ENCODE results near the gene OR2D2.

OR2D2 gene

GRCh38 chr11:6892400-6892799 lies at the start of gene OR2D2:
TSS of gene OR2D2 (minus strand) at chr11:6892500. CDS start at chr11:6892500, 0 bp downstream.
- no peaks in the 10 kb centered on the region for H4K20me1 ChIP-seq
- no peak within 1 kb of the TSS for H3K4me3 ChIP-seq
- no peak within 1 kb of the TSS for H3K9ac ChIP-seq
- H3K9me3 ChIP-seq (replicated peaks in 1 of 11), result peaks cover 0 to 13% (median 6%) of the 10 kb centered on the region in 11 experiments; a peak in 13 of 22 replicates
- no peak for TF ChIP-seq Cebpa-rat (IDR thresholded peaks at IDR 0.05)
- no peaks in the 10 kb centered on the region for H3K27me3 ChIP-seq
- no peak within 1 kb of the TSS for H3K27ac ChIP-seq
- H3K4me2 ChIP-seq, result no peak within 1 kb of the TSS
- no peaks in the 10 kb centered on the region for H3K4me1 ChIP-seq
- no peaks in the 10 kb centered on the region for H3K36me3 ChIP-seq

GRCh38 chr11:6941970-6942369 lies 49.7 kb upstream of the OR2D2 start:
- H3K9me3 ChIP-seq (replicated peaks in 1 of 11), result no peaks in the 10 kb centered on the region
- H3K4me3 ChIP-seq, result no peak overlapping the region
- no peaks in the 10 kb centered on the region for H3K36me3 ChIP-seq
- H3K4me1 ChIP-seq, result no peaks in the 10 kb centered on the region
- TF ChIP-seq Cebpa-rat (IDR thresholded peaks at IDR 0.05), result no peak
- no peak overlapping the region for H3K9ac ChIP-seq
- no peak overlapping the region for H3K27ac ChIP-seq
- H4K20me1 ChIP-seq, result no peaks in the 10 kb centered on the region
- H3K4me2 ChIP-seq, result no peak overlapping the region
- H3K27me3 ChIP-seq, result no peaks in the 10 kb centered on the region

- H3K4me1 ChIP-seq, result no peaks in the 10 kb centered on the region
- no peak overlapping the region for H3K4me3 ChIP-seq
- no peak for TF ChIP-seq Cebpa-rat (IDR thresholded peaks at IDR 0.05)
- no peak overlapping the region for H3K9ac ChIP-seq
- H3K9me3 ChIP-seq (replicated peaks in 1 of 11), result no peaks in the 10 kb centered on the region; a peak in 1 of 22 replicates
- no peak overlapping the region for H3K4me2 ChIP-seq
- no peaks in the 10 kb centered on the region for H4K20me1 ChIP-seq
- H3K27ac ChIP-seq, result no peak overlapping the region
- H3K36me3 ChIP-seq, result no peaks in the 10 kb centered on the region
- H3K27me3 ChIP-seq, result no peaks in the 10 kb centered on the region
These were observed 39.8 kb upstream of the OR2D2 start for GRCh38 chr11:6932145-6932544.

- Histone ChIP-seq H3K36me3 (no peaks in the 10 kb centered on the region), H3K4me3 (no peak overlapping the region), H3K9ac (no peak overlapping the region)
These were observed 38.9 kb upstream of the OR2D2 start for GRCh38 chr11:6931146-6931713.

DNA sequence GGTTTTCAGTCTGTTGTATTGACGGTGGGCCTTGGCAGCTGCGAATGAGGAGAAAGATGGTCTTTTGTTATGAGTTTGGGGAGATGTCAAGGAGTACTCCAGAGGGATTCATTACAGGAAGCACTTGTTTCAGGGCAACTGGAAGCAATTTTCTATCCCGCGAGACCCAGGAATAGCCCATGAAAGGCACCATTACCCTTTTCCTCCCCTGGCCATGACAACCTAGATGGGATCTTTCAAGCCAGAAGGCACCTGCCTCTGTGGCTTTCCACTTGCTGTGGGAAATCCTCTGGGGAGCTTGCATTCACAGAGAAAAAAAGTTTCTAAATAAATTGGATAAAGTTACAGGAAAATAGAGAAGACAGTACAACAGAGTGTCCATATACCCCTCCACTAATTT lies 36.6 kb upstream of the OR2D2 start:
- Histone ChIP-seq H3K9ac (no peak overlapping the region), H3K27me3 (no peaks in the 10 kb centered on the region), H3K27ac (no peak overlapping the region), H3K4me3 (no peak overlapping the region), H3K4me2 (no peak overlapping the region), H3K36me3 (no peaks in the 10 kb centered on the region), H4K20me1 (no peaks in the 10 kb centered on the region), H3K9me3 (replicated peaks in 1 of 11) (peaks cover 0 to 9% (median 7%) of the 10 kb centered on the region in 11 experiments; a peak in 12 of 22 replicates), H3K4me1 (no peaks in the 10 kb centered on the region)
- no peak for TF ChIP-seq Cebpa-rat (IDR thresholded peaks at IDR 0.05)

More at GRCh38 chr11:6931146-6931713, 38.9 kb upstream of the OR2D2 start:
- H3K27me3 ChIP-seq, result no peaks in the 10 kb centered on the region
- H3K4me2 ChIP-seq, result no peak overlapping the region
- no peaks in the 10 kb centered on the region for H3K4me1 ChIP-seq
- H3K9me3 ChIP-seq (replicated peaks in 1 of 11), result peaks cover 0 to 7% (median 6%) of the 10 kb centered on the region in 11 experiments; a peak in 12 of 22 replicates
- no peaks in the 10 kb centered on the region for H4K20me1 ChIP-seq
- no peak overlapping the region for H3K27ac ChIP-seq
- peak in 4 of 11 experiments; percentile 30 to 49 (median 36); a peak in 4 of 22 replicates for TF ChIP-seq Cebpa-rat (IDR thresholded peaks at IDR 0.05)

GRCh38 chr11:6927030-6927617 lies 34.8 kb upstream of the OR2D2 start:
- no peaks in the 10 kb centered on the region for H3K27me3 ChIP-seq
- no peaks in the 10 kb centered on the region for H3K36me3 ChIP-seq
- H3K9me3 ChIP-seq (replicated peaks in 1 of 11), result peaks cover 0 to 9% (median 7%) of the 10 kb centered on the region in 11 experiments; a peak in 12 of 22 replicates
- TF ChIP-seq Cebpa-rat (IDR thresholded peaks at IDR 0.05), result no peak
- no peak overlapping the region for H3K4me3 ChIP-seq
- H3K9ac ChIP-seq, result no peak overlapping the region
- no peaks in the 10 kb centered on the region for H4K20me1 ChIP-seq
- H3K4me1 ChIP-seq, result no peaks in the 10 kb centered on the region
- no peak overlapping the region for H3K27ac ChIP-seq
- H3K4me2 ChIP-seq, result no peak overlapping the region

- no peak within 1 kb of the TSS for H3K27ac ChIP-seq
- H4K20me1 ChIP-seq, result no peaks in the 10 kb centered on the region
- no peaks in the 10 kb centered on the region for H3K4me1 ChIP-seq
- H3K9me3 ChIP-seq (replicated peaks in 1 of 11), result peaks cover 0 to 9% (median 7%) of the 10 kb centered on the region in 11 experiments; a peak in 12 of 22 replicates
- TF ChIP-seq Cebpa-rat (IDR thresholded peaks at IDR 0.05), result no peak
- H3K4me2 ChIP-seq, result no peak within 1 kb of the TSS
- no peak within 1 kb of the TSS for H3K4me3 ChIP-seq
- no peaks in the 10 kb centered on the region for H3K36me3 ChIP-seq
- H3K27me3 ChIP-seq, result no peaks in the 10 kb centered on the region
- H3K9ac ChIP-seq, result no peak within 1 kb of the TSS
These were observed 34.1 kb upstream of the OR2D2 start, which contains the start of gene ZNF215 for GRCh38 chr11:6926208-6927029. TSS of gene ZNF215 (plus strand) at chr11:6926426. CDS start at chr11:6932273, 5,847 bp downstream.

GRCh38 chr11:6925636-6926207 lies 33.4 kb upstream of the OR2D2 start:
- Histone ChIP-seq H3K4me1 (no peaks in the 10 kb centered on the region), H4K20me1 (no peaks in the 10 kb centered on the region), H3K9ac (no peak overlapping the region), H3K36me3 (no peaks in the 10 kb centered on the region), H3K4me2 (no peak overlapping the region), H3K9me3 (replicated peaks in 1 of 11) (peaks cover 0 to 9% (median 7%) of the 10 kb centered on the region in 11 experiments; a peak in 12 of 22 replicates), H3K27ac (no peak overlapping the region), H3K4me3 (no peak overlapping the region), H3K27me3 (no peaks in the 10 kb centered on the region)
- TF ChIP-seq Cebpa-rat (IDR thresholded peaks at IDR 0.05), result no peak

GRCh38 chr11:6925007-6925577 lies 32.8 kb upstream of the OR2D2 start:
- Histone ChIP-seq H3K9me3 (replicated peaks in 1 of 11) (peaks cover 0 to 10% (median 7%) of the 10 kb centered on the region in 11 experiments; a peak in 13 of 22 replicates), H3K4me3 (no peak overlapping the region), H3K4me2 (no peak overlapping the region), H3K4me1 (no peaks in the 10 kb centered on the region), H4K20me1 (no peaks in the 10 kb centered on the region), H3K36me3 (no peaks in the 10 kb centered on the region), H3K9ac (no peak overlapping the region), H3K27me3 (no peaks in the 10 kb centered on the region), H3K27ac (no peak overlapping the region)
- TF ChIP-seq Cebpa-rat (IDR thresholded peaks at IDR 0.05), result no peak

Data from BLaER1 treated with 17β-estradiol and CSF1 and Interleukin-3, amounts not matched to agents 10 nM and 100 nM (cell line).